Uterus (tissue), 2 donors: ENCODE measurements around the gene GTPBP3.

Experiments
- CTCF ChIP-seq, 4 experiments: fragments of 200-600 bp in 2 of 4; fragments of 450-650 bp in 2 of 4; sonication (generic) in 2 of 4; IDR thresholded peaks; one replicate each; pipeline ENCODE4 v1.5.1; 2016 to 2019; ENCODE audit warnings: antibody characterized with exemption in 4 of 4, mild to moderate bottlenecking in 2 of 4, moderate library complexity in 1 of 4
- POLR2A ChIP-seq, 2 donors: fragments of 450-650 bp; IDR thresholded peaks; one replicate each; pipeline ENCODE4 v1.6.1; 2016; ENCODE audit warnings: antibody characterized with exemption in 2 of 2, mild to moderate bottlenecking in 1 of 2, moderate library complexity in 1 of 2

DNA sequence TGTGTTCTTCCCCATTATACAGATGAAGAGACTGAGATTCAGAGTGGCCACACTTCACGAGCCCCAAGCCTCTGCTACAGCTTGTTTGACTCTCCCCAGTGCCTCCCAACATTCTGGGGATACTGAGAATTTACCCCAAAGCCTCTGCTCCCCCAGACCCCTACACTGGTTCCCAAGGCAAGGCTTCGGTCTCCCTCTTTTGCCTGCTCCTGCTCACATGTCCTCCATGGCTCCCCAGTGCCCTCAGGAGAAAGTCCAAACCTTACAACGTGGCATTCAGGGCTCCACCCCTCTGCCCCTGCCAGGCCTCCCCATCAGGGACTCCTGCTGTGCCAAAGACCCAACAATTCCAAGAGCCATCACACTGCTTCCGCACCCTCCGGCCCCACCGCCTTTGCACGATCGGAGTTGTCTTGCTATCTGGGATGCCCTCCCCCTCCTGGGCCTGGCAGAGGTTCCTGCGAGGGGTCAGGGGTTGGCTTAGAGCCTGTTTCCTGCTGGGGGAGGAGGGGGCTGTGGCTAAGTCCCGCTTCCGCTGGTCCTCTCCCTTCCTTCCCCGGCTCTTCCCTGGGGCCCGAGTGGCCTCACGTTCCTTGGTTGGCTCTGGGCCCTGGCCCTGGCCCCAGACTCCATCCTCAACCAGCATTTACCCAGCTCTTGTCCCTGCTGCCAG is 15.4 kb downstream of the GTPBP3 start:
- TF ChIP-seq POLR2A (IDR thresholded peaks at IDR 0.05) (no peak), CTCF (IDR thresholded peaks at IDR 0.05) (no peak)
